Raji (cell line): ENCODE results near the gene CDC16.

Source experiments
- POLR2A ChIP-seq: IDR thresholded peaks from 2 replicates; pipeline ENCODE4 v1.6.1; 2011; ENCODE audit warnings: low read depth, low read length, control low read depth; ENCODE audit not compliant: insufficient read depth

CDC16 gene

GRCh38 chr13:114219392-114219791 lies 15.3 kb upstream of the CDC16 start:
- no peak for TF ChIP-seq POLR2A

GRCh38 chr13:114222461-114222968 lies 12.2 kb upstream of the CDC16 start:
- TF ChIP-seq POLR2A = no peak

GRCh38 chr13:114224201-114224600 lies 10.5 kb upstream of the CDC16 start:
- TF ChIP-seq POLR2A = no peak

- no peak for TF ChIP-seq POLR2A
Observed at GRCh38 chr13:114225610-114226009, 9.1 kb upstream of the CDC16 start.

- TF ChIP-seq POLR2A = no peak
Observed at GRCh38 chr13:114226088-114226487, 8.6 kb upstream of the CDC16 start.

- TF ChIP-seq POLR2A = no peak
Observed at GRCh38 chr13:114226699-114227323, 7.9 kb upstream of the CDC16 start.

GRCh38 chr13:114227528-114227927 lies 7.2 kb upstream of the CDC16 start:
- TF ChIP-seq POLR2A = no peak

- TF ChIP-seq POLR2A = no peak
Observed at GRCh38 chr13:114228176-114228575, 6.5 kb upstream of the CDC16 start.

GRCh38 chr13:114229506-114229905 lies 5.2 kb upstream of the CDC16 start:
- TF ChIP-seq POLR2A = no peak

- TF ChIP-seq POLR2A = no peak
Observed at GRCh38 chr13:114230117-114230516, 4.6 kb upstream of the CDC16 start.

GRCh38 chr13:114230575-114230974 lies 4.1 kb upstream of the CDC16 start:
- no peak for TF ChIP-seq POLR2A

GRCh38 chr13:114231886-114232285 lies 2.8 kb upstream of the CDC16 start:
- no peak for TF ChIP-seq POLR2A

GRCh38 chr13:114234266-114234644 lies 442 bp upstream of the CDC16 start:
- TF ChIP-seq POLR2A = no peak

- TF ChIP-seq POLR2A = no peak
Observed at GRCh38 chr13:114235697-114236096, 1.0 kb downstream of the CDC16 start.

- no peak for TF ChIP-seq POLR2A
Observed at GRCh38 chr13:114236227-114236626, 1.5 kb downstream of the CDC16 start.

- TF ChIP-seq POLR2A = no peak
Observed at GRCh38 chr13:114237415-114238112, 2.9 kb downstream of the CDC16 start.
